ENCODE results near the gene TBL1Y. TPM values are rescaled to one million over a fixed set of nuclear protein-coding genes. Genes with fewer than 3 reads are reported as not detected.
A peak's percentile ranks its signal among the peaks of the same experiment; 100 is the strongest.

The TBL1Y gene
- total and polyA plus RNA-seq, 2 donors (not counting 1 experiment from before 2014, with no cell fraction given), result not detected

- Histone ChIP-seq H3K9ac (ENCODE audit: low read length) (no peak overlapping the region), H3K4me3 (ENCODE audit: control extremely low read depth in 1 of 5, extremely low read depth in 1 of 5, insufficient read depth in 1 of 5, low read depth in 2 of 5, low read length in 4 of 5) (no peak overlapping the region), H4K20me1 (ENCODE audit: control insufficient read depth, insufficient read depth, low read length, poor library complexity, severe bottlenecking) (no peaks in the 10 kb centered on the region), H3K4me2 (replicated peaks; ENCODE audit: low read depth, low read length, poor library complexity, severe bottlenecking) (no peak overlapping the region), H3K27me3 (replicated peaks in 1 of 4; ENCODE audit: control extremely low read depth in 1 of 4, control insufficient read depth in 3 of 4, insufficient read depth in 4 of 4, low read length in 3 of 4) (no peaks in the 10 kb centered on the region), H3K36me3 (replicated peaks in 1 of 2; ENCODE audit: control extremely low read depth in 1 of 2, control insufficient read depth in 1 of 2, extremely low read depth in 1 of 2, insufficient read depth in 2 of 2, low read length in 1 of 2) (no peaks in the 10 kb centered on the region), H3K79me2 (ENCODE audit: control insufficient read depth, insufficient read depth, low read length) (no peaks in the 10 kb centered on the region), H2AFZ (ENCODE audit: insufficient read depth, low read depth, low read length, poor library complexity, severe bottlenecking) (no peak overlapping the region), H3K27ac (ENCODE audit: low read length in 2 of 2) (no peak overlapping the region), H3K4me1 (ENCODE audit: control insufficient read depth in 2 of 2, insufficient read depth in 2 of 2, low read length in 2 of 2) (no peaks in the 10 kb centered on the region), H3K9me3 (ENCODE audit: control extremely low read depth in 1 of 3, control insufficient read depth in 2 of 3, insufficient read depth in 1 of 3, low read length in 2 of 3) (no peaks in the 10 kb centered on the region)
- H3K9me3 Mint-ChIP-seq (ENCODE audit: insufficient read depth), result no peaks in the 10 kb centered on the region
- peaks cover 5% of the 10 kb centered on the region for H3K4me1 Mint-ChIP-seq
- peak overlapping the region; percentile 37 for H3K27ac Mint-ChIP-seq
- ChIA-PET CTCF (interaction anchor here (0.7 to 1.9 kb wide), 4 partner anchors 18 to 122 kb away, joined by 3 to 4 read pairs (median 4); no protein-coding TSS in a partner anchor), POLR2A (no interaction called here)
- no peak overlapping the region for H3K4me3 Mint-ChIP-seq
- ATAC-seq (ENCODE audit: low read depth), result peak; percentile 58
- TF ChIP-seq EZH2 (IDR thresholded peaks at IDR 0.05; ENCODE audit: borderline replicate concordance, insufficient read depth, low read depth, low read length, poor library complexity, severe bottlenecking), result no peak
- TF ChIP-seq, protein P1, sequence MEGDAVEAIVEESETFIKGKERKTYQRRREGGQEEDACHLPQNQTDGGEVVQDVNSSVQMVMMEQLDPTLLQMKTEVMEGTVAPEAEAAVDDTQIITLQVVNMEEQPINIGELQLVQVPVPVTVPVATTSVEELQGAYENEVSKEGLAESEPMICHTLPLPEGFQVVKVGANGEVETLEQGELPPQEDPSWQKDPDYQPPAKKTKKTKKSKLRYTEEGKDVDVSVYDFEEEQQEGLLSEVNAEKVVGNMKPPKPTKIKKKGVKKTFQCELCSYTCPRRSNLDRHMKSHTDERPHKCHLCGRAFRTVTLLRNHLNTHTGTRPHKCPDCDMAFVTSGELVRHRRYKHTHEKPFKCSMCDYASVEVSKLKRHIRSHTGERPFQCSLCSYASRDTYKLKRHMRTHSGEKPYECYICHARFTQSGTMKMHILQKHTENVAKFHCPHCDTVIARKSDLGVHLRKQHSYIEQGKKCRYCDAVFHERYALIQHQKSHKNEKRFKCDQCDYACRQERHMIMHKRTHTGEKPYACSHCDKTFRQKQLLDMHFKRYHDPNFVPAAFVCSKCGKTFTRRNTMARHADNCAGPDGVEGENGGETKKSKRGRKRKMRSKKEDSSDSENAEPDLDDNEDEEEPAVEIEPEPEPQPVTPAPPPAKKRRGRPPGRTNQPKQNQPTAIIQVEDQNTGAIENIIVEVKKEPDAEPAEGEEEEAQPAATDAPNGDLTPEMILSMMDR (IDR thresholded peaks at IDR 0.05), result peak; percentile 70
- peak; percentile 69 for DNase-seq
- intact Hi-C loops (cut with micrococcal nuclease), result no loop called here
- peaks cover 3% of the 10 kb centered on the region for H3K27me3 Mint-ChIP-seq
- 0% methylated on average over 5 of the region's 10 CpGs for WGBS (ENCODE audit: insufficient coverage)
Measured at GRCh38 chrY:7085606-7086005, 175.1 kb downstream of the TBL1Y start.

GRCh38 chrY:7092836-7093235 is 182.3 kb downstream of the TBL1Y start:
- no peak for TF ChIP-seq EZH2 (IDR thresholded peaks at IDR 0.05; ENCODE audit: borderline replicate concordance, insufficient read depth, low read depth, low read length, poor library complexity, severe bottlenecking)
- TF ChIP-seq, protein P1 (IDR thresholded peaks at IDR 0.05), result no peak
- H3K4me1 ChIP-seq (ENCODE audit: control insufficient read depth in 2 of 2, insufficient read depth in 2 of 2, low read length in 2 of 2), result no peaks in the 10 kb centered on the region
- intact Hi-C loops (cut with micrococcal nuclease), result no loop called here
- H3K9ac ChIP-seq (ENCODE audit: low read length), result no peak overlapping the region
- H3K4me3 ChIP-seq (ENCODE audit: control extremely low read depth in 1 of 5, extremely low read depth in 1 of 5, insufficient read depth in 1 of 5, low read depth in 2 of 5, low read length in 4 of 5), result no peak overlapping the region
- no peak for ATAC-seq (ENCODE audit: low read depth)
- no peaks in the 10 kb centered on the region for H3K9me3 ChIP-seq (ENCODE audit: control extremely low read depth in 1 of 3, control insufficient read depth in 2 of 3, insufficient read depth in 1 of 3, low read length in 2 of 3)
- CTCF ChIA-PET, result no interaction called here
- no peaks in the 10 kb centered on the region for H3K36me3 ChIP-seq (replicated peaks in 1 of 2; ENCODE audit: control extremely low read depth in 1 of 2, control insufficient read depth in 1 of 2, extremely low read depth in 1 of 2, insufficient read depth in 2 of 2, low read length in 1 of 2)
- H3K27ac ChIP-seq (ENCODE audit: low read length in 2 of 2), result no peak overlapping the region
- H3K4me2 ChIP-seq (replicated peaks; ENCODE audit: low read depth, low read length, poor library complexity, severe bottlenecking), result no peak overlapping the region
- Mint-ChIP-seq H3K9me3 (ENCODE audit: insufficient read depth) (no peaks in the 10 kb centered on the region), H3K4me3 (no peak overlapping the region), H3K27ac (no peak overlapping the region), H3K27me3 (peaks cover 3% of the 10 kb centered on the region), H3K4me1 (no peaks in the 10 kb centered on the region)
- no peak for DNase-seq
- POLR2A ChIA-PET, result no interaction called here
- no peak overlapping the region for H2AFZ ChIP-seq (ENCODE audit: insufficient read depth, low read depth, low read length, poor library complexity, severe bottlenecking)
- WGBS (ENCODE audit: insufficient coverage), result no CpG with 5 or more reads among the region's 1 CpG
- H4K20me1 ChIP-seq (ENCODE audit: control insufficient read depth, insufficient read depth, low read length, poor library complexity, severe bottlenecking), result no peaks in the 10 kb centered on the region
- no peaks in the 10 kb centered on the region for H3K79me2 ChIP-seq (ENCODE audit: control insufficient read depth, insufficient read depth, low read length)
- H3K27me3 ChIP-seq (replicated peaks in 1 of 4; ENCODE audit: control extremely low read depth in 1 of 4, control insufficient read depth in 3 of 4, insufficient read depth in 4 of 4, low read length in 3 of 4), result no peaks in the 10 kb centered on the region
